Stimulated activated CD4-positive, alpha-beta T cell treated with anti-CD3 and anti-CD28 coated beads, Interleukin-4, amount 100 ng/mL, for 48 hours (primary cell): ENCODE results near the gene B4GALT7.
"Not testable (repeated sequence)": the region's sequence is repeated elsewhere in the genome, so short reads cannot be mapped to it uniquely, and the experiment has no call there.

ENCODE experiments used
- DNase-seq, 2 donors: peaks; one replicate each; pipeline ENCODE4 v3.0.0-alpha.2; 2020; ENCODE audit warnings: low read depth in 2 of 2

The B4GALT7 gene

DNA sequence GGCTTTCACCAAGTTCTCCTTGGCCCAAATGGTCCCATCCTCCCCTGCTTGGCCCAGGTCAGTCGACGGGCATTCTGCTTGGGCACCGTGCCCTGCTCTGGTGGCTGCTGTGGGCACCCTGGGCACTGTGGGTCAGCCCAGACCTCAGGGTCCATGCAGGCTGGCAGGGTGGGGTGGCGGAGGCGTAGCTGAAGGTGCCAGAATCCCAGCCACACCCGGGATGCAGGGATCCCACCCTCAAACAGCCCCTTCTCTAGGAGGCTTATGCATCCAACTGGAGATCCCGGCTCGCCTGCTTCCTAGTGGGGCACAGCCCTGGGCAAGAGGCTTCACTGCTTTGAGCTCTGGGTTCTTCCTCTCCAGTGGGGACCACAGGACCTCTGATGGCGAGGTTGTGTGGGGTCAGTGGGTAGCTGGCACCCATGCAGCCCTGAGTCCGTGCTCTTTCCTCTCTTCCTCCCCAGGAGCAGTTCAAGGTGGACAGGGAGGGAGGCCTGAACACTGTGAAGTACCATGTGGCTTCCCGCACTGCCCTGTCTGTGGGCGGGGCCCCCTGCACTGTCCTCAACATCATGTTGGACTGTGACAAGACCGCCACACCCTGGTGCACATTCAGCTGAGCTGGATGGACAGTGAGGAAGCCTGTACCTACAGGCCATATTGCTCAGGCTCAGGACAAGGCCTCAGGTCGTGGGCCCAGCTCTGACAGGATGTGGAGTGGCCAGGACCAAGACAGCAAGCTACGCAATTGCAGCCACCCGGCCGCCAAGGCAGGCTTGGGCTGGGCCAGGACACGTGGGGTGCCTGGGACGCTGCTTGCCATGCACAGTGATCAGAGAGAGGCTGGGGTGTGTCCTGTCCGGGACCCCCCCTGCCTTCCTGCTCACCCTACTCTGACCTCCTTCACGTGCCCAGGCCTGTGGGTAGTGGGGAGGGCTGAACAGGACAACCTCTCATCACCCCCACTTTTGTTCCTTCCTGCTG, 9.4 kb downstream of the B4GALT7 start:
- DNase-seq, result no peak

DNA sequence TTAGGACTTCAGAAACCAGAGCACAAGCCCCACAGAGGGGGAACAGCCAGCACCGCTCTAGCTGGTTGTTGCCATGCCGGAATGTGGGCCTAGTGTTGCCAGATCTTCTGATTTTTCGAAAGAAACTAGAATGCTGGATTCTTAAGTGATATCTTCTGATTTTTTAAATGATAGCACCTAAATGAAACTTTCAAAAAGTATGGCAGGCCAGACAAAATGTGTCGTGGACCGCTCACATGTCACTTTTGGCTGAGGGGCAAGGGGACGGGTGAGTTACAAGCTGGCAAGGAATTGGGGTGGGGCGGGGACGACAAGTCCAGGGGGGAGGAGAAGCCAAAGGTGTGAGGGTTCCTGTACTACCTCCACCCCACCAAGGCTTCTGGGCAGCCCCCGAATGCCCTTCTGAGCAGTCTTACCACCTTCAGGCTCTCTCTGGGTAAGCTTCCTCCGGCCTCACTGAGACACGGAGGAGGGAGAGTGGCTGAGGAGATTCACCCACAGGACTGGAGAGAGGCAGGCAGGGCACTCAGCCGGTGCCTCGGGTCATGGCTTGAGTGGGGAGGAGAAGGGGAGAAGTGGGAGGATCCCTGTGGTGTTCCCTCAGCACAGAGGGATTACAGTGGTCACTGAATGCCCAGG, 10.3 kb downstream of the B4GALT7 start:
- no peak for DNase-seq

DNA sequence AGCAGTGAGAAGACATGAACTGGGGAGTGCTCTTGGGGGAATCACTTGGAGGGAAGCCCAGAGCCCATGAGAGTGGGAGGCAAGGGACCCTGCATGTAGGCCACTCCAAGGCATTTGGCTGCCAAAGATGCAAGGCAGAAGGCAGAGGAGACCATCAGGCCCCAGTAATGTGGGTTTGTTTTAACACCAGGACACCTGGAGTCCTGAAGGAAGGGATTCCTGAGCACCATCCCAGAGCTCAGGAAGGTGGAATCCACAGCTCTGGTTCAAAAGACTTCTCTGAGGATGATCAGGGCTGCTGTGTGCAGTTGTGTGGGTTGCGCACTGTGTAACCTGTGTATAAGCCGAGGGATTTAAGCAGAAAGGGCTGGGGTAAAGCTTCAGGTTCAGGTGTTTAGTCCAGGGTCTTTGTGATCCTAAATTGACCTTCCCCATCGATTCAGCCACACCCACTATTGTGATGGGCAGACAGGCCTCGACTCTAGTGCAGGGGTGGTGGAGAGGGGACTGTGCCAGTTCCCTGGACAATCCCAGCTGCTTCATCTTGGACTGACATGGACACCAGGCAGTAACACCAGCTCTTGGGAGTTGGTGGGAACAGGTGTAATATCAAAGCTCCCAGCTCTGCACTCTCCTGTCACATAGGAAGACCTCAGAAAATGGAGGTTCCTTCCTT, 11.0 kb downstream of the B4GALT7 start:
- DNase-seq, result no peak

DNA sequence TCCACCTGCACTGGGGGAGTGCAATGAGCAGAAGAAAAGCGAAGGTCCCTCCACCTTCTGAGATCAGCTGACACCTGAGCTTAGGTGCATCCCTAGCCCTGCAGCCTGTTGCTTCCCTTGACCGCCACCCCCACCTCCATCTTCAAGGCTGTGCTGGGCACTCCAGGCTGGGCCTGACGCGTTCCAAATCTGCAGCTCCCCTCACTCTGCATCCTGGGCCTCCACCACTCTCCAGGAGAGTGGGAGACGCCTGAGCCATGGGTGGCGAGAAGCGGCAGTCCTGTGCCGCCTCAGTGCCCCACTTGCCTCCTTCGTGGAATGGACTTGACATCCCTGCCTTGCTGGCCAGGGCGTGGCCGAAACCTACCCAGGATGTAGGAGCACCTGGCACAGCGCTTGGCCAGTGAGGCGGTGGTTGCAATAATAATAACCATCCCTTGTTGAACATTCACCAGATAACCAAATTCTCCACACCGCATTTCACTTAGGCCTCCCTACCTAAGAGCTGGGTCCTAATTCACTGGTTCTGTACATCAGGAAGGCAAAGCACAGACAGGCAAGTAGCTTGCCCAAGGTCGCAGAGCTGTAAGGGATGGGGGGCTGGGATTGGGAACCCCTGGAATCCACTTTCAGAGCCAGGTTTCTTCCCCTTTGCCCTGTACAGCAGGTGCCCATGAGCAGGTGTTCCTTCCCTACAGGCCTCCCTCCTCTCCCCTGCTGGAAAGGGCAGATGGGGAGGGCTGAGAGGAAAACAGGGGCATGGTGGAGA, 11.7 kb downstream of the B4GALT7 start:
- DNase-seq, result no peak

DNA sequence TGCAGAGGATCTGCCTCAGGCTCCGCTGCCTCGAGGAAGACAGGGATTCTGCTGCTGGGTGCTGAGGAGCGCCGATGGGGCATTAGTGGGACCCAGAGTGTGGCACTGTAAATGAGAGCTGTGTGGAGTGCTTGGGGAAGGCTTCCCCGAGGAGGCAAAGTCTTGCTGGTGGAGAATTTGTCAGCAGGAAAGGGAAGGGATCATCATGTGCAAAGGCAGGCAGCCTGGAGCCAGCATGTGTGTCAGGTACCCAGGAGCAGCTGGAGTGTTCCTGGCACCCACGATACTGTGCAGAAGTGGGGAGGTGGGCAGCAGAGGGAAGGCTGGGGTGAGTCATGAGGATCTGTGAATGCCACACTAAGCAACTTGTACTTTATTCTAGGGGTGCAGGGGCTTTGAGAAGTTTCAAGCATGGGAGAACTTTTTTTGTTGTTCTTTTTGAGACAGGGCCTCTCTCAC, 12.3 kb downstream of the B4GALT7 start:
- no peak for DNase-seq

DNA sequence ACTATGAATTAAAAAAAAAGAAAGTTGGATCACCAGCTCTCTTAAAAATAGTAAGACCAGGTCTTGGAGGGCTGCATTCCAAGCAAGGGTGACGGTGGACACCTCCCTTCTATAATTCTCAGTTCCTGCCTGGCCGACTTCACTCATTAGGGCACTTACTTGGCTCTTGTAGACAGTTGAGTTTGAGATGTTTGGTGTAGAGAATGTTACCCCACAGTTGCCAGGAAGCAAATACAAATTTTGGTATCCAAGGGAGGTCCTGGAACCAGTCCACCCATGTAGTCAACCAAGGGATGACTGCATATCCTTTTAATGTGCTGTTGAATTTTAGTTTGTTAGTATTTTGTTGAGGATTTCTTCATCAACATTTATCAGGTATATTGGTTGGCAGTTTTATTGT, 20.6 kb downstream of the B4GALT7 start:
- no peak for DNase-seq

DNA sequence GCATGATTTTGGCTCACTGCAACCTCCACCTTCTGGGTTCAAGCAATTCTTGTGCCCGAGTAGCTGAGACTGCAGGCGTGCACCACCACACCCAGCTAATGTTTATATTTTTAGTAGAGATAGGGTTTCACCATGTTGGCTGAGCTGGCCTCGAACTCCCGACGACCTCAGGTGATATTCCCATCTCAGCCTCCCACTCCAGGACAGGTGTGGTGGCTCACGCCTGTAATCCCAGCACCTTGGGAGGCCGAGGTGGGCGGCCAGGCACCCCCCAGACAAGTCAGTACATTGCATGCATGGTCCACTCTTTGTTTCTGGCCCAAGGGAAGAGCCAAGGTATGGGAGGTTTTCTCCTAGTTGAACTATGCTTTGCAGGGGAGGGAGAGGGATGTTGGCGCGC, 24.2 kb downstream of the B4GALT7 start:
- not testable (repeated sequence) for DNase-seq

DNA sequence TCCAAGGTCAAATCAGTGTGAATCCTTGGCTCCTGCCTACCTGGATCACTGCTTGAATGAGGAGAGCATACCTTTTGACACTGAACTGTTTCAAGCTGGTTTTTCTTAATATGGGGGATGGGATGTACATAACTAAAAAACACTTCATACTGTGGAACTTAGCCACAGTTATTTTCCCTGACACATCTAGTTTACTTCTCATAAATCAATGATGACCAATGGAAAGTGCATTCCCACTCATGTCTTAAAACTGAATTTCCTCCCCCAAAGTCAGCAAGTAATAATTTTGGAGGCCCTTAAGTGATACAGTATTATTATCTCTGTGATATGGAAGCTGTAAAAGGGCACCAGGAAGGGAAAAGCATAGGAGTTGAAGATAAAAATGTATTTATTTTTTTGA, 30.3 kb downstream of the B4GALT7 start:
- DNase-seq, result not testable (repeated sequence)

DNA sequence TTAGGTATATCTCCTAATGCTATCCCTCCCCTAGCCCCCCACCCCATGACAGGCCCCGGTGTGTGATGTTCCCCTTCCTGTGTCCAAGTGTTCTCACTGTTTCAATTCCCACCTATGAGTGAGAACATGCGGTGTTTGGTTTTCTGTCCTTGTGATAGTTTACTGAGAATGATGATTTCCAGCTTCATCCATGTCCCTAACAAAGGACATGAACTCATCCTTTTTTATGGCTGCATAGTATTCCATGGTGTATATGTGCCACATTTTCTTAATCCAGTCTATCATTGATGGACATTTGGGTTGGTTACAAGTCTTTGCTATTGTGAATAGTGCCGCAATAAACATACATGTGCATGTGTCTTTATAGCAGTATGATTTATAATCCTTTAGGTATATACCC, 35.0 kb downstream of the B4GALT7 start:
- DNase-seq, result not testable (repeated sequence)

DNA sequence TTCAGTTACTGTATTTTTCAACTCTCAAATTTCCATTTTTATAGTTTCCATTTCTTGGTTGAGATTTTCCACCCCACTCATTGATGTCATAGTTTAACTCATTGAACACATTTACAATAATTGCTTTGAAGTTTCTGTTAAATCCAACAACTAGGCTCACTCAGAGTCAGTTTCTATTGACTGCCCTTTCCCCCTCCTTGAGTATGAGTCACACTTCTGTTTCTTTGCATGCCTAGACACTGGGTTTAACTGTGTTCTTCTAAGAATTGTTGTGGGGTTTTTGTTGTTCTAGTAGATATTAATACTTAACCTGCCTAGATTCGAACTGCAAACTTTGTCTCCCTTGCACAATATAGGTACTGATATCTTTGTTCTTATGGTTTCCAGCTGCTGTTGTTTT, 45.5 kb downstream of the B4GALT7 start:
- not testable (repeated sequence) for DNase-seq

DNA sequence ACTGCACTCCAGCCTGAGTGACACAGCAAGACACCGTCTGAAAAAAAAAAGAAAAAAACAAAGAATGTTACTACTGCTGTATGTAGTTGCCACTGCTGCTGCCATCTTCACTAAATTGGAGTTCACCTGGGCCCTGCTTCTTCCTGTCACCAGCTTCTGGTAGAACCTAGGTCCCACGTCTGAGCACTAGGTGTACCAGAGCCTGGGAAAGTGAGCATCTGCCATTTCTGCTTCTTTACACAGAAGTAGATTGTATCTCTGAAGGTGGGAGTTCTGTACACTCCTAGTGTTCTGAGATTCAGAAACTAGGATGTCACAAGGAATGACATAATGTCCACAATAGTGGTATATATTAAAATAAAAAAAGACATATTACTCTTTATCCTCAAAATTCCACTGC, 51.3 kb downstream of the B4GALT7 start:
- not testable (repeated sequence) for DNase-seq

DNA sequence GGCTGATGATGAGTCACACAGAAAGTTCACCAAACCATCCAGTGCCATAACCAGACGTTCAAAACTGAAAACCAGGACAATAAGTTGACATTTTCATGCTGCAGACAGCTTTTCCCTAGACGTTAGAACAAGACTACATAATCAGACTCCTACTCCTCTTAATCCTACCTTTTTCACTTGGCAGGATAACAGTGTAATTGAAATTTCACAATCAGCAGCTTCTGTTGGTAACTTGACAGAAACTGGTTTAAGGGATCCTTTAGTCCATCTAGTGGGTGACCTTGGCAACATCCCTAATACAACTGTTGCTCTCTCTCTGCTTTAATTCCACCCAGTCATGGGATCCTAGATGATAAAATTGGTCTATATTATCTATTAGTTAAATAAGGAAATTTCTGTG, 57.9 kb downstream of the B4GALT7 start:
- not testable (repeated sequence) for DNase-seq

DNA sequence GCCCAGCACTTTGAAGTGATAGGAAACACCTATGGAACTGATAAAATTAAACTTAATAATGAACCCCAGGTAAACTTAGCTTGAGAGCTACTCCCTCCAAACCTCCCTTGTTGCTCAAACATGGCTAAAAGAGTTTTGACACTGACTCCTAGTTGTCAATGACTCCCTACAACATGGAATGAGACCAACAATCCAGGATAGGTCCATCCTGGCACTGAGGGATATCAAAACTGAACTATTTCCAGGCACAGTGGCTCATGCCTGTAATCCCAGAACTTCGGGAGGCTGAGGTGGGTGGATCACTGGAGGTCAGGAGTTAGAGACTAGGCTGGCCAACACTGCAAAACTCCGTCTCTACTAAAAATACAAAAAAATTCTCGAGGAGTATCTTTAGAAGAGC, 58.6 kb downstream of the B4GALT7 start:
- not testable (repeated sequence) for DNase-seq
